GM21360 (cell line): ENCODE data around the gene ABCF1.
"Not testable (repeated sequence)": the region's sequence is repeated elsewhere in the genome, so short reads cannot be mapped to it uniquely, and the experiment has no call there.

Experiments
- ATAC-seq: cut with Tn5 transposase; IDR thresholded peaks from one replicate; pipeline ENCODE4 v1.9.1; 2021; ENCODE audit warnings: mild to moderate bottlenecking, moderate library complexity; ENCODE audit not compliant: unreplicated experiment

ABCF1 gene

GRCh38 chr6:30571075-30571761 is at the start of gene ABCF1:
Gene ABCF1 (plus strand): TSS chr6:30571442. CDS start chr6:30571488, 46 bp downstream.
- ATAC-seq = peak; percentile 82

- ATAC-seq = not testable (repeated sequence)
Observed at GRCh38 chr6:30521952-30522351, 49.3 kb upstream of the ABCF1 start.

- not testable (repeated sequence) for ATAC-seq
Observed at GRCh38 chr6:30526444-30526843, 44.8 kb upstream of the ABCF1 start.

GRCh38 chr6:30529349-30529875 is 41.8 kb upstream of the ABCF1 start:
- ATAC-seq = not testable (repeated sequence)

GRCh38 chr6:30530014-30530413 is 41.2 kb upstream of the ABCF1 start:
- ATAC-seq = no peak

GRCh38 chr6:30533460-30534294 is 37.6 kb upstream of the ABCF1 start:
- ATAC-seq = no peak

- ATAC-seq = no peak
Observed at GRCh38 chr6:30537931-30538330, 33.3 kb upstream of the ABCF1 start.

GRCh38 chr6:30541515-30542403 is 29.5 kb upstream of the ABCF1 start:
- ATAC-seq = no peak

GRCh38 chr6:30542404-30542725 is 28.9 kb upstream of the ABCF1 start:
- ATAC-seq = no peak

- ATAC-seq = no peak
Observed at GRCh38 chr6:30542915-30543314, 28.3 kb upstream of the ABCF1 start.

- no peak for ATAC-seq
Observed at GRCh38 chr6:30543821-30544220, 27.4 kb upstream of the ABCF1 start.

- ATAC-seq = no peak
Observed at GRCh38 chr6:30544666-30545272, 26.5 kb upstream of the ABCF1 start.

- ATAC-seq = no peak
Observed at GRCh38 chr6:30547454-30547853, 23.8 kb upstream of the ABCF1 start.

GRCh38 chr6:30548375-30548774 is 22.9 kb upstream of the ABCF1 start:
- no peak for ATAC-seq

- ATAC-seq = no peak
Observed at GRCh38 chr6:30554404-30554803, 16.8 kb upstream of the ABCF1 start.

GRCh38 chr6:30554962-30555815 is 16.1 kb upstream of the ABCF1 start:
- ATAC-seq = no peak

- ATAC-seq = no peak
Observed at GRCh38 chr6:30555816-30556065, 15.5 kb upstream of the ABCF1 start.

GRCh38 chr6:30556066-30556905 is 15.0 kb upstream of the ABCF1 start, which contains the start of gene GNL1:
Gene GNL1 (minus strand): TSS chr6:30556489. CDS start chr6:30556203, 286 bp downstream.
- ATAC-seq = peak; percentile 65
